Spleen (tissue), 11 donors: ENCODE data around the gene AHDC1. TPM values are rescaled to one million over a fixed set of nuclear protein-coding genes. Genes with fewer than 3 reads are reported as not detected.

Experiments used
- DNase-seq: peaks from one replicate; pipeline ENCODE4 v3.0.0-alpha.2; 2020
- H3K27ac ChIP-seq, 8 donors: fragments of 200-600 bp; sonication (generic) in 7 of 8; 1 replicate in 4 of 8; 2 replicates in 4 of 8; pipeline versions ENCODE4 v1.5.0 to v1.8.0; 2016 to 2021; ENCODE audit warnings: inconsistent platforms in 4 of 8, mild to moderate bottlenecking in 4 of 8, moderate library complexity in 1 of 8
- H3K27me3 ChIP-seq, 7 donors: fragments of 200-600 bp; sonication (generic) in 6 of 7; replicated peaks in 1 of 7; 1 replicate in 4 of 7; 2 replicates in 3 of 7; pipeline versions ENCODE4 v1.5.0 to v1.8.0; 2016 to 2021; ENCODE audit warnings: inconsistent platforms in 3 of 7, mild to moderate bottlenecking in 1 of 7
- H3K36me3 ChIP-seq, 6 donors: fragments of 200-600 bp; sonication (generic) in 5 of 6; 1 replicate in 4 of 6; 2 replicates in 2 of 6; pipeline versions ENCODE4 v1.5.0 to v1.8.0; 2016 to 2021; ENCODE audit warnings: inconsistent platforms in 2 of 6
- H3K4me1 ChIP-seq, 6 donors: fragments of 200-600 bp; sonication (generic) in 5 of 6; 1 replicate in 3 of 6; 2 replicates in 3 of 6; pipeline versions ENCODE4 v1.5.0 to v1.8.0; 2016 to 2021; ENCODE audit warnings: inconsistent platforms in 3 of 6
- H3K4me3 ChIP-seq, 8 donors: fragments of 200-600 bp; sonication (generic) in 7 of 8; 1 replicate in 4 of 8; 2 replicates in 4 of 8; pipeline versions ENCODE4 v1.5.0 to v1.8.0; 2016 to 2021; ENCODE audit warnings: inconsistent platforms in 4 of 8, mild to moderate bottlenecking in 4 of 8, moderate library complexity in 2 of 8
- H3K9me3 ChIP-seq, 8 donors: fragments of 200-600 bp; sonication (generic) in 7 of 8; 1 replicate in 4 of 8; 2 replicates in 4 of 8; pipeline versions ENCODE4 v1.5.0 to v1.8.0; 2016 to 2021; ENCODE audit warnings: inconsistent platforms in 4 of 8
- POLR2A ChIP-seq, 3 donors: fragments of 450-650 bp; IDR thresholded peaks; one replicate each; pipeline ENCODE4 v1.5.1; 2017; ENCODE audit warnings: antibody characterized with exemption in 3 of 3, mild to moderate bottlenecking in 1 of 3
- POLR2AphosphoS5 ChIP-seq, 3 donors: sonication (generic); formaldehyde crosslinking; IDR thresholded peaks; one replicate each; pipeline ENCODE4 v1.5.1; 2017; ENCODE audit warnings: antibody characterized with exemption in 3 of 3
- WGBS, 5 donors: extraction: QIAGEN DNeasy Blood & Tissue Kit in 3 of 5; methylation state at CpG; one replicate each; pipeline versions ENCODE4 v1.1.5 to v1.1.7; 2013 to 2018; 5-methylcytosine and 5-hydroxymethylcytosine counted together
- intact Hi-C: fragments of 100-400 bp; cut with DNase I; formaldehyde crosslinking; loops from one replicate; pipeline ENCODE4 v1.15.0; 2023; ENCODE audit warnings: low total_unique reads
- polyA plus RNA-seq, 3 donors: library from polyadenylated mRNA; stranded (reverse); fragments of 200-250 nt; gene quantifications; one replicate each; pipeline ENCODE4 v1.2.1, GENCODE V29; 2013
- total RNA-seq, 7 donors: library from RNA; depleted of rRNA in 3 of 7; stranded (reverse); fragments of >200 nt in 3 of 7; fragmentation: NEBNext Ultra II Directional in 4 of 7; extraction: Animal tissue kit (Norgen Biotek cat#: 25700) in 4 of 7; gene quantifications; one replicate each; pipeline versions ENCODE4 v1.1.0 to v1.2.1, GENCODE V29; 2016 to 2021
- TF ChIP-seq, protein P1 (sequence below), 11 experiments: fragments of 200-600 bp in 7 of 11; fragments of 450-650 bp in 4 of 11; sonication (generic) in 4 of 11; IDR thresholded peaks in 8 of 11; conservative IDR thresholded peaks in 3 of 11; 1 replicate in 7 of 11; 2 replicates in 4 of 11; pipeline versions ENCODE4 v1.4.0 to v1.8.0; 2016 to 2021; ENCODE audit warnings: antibody characterized with exemption in 11 of 11, inconsistent platforms in 4 of 11, mild to moderate bottlenecking in 1 of 11
- donor health status: healthy with polysubstance abuse.
- donor health status: DM: no; HTN: no; CAD: no; lungs with moderate emphysema.
- donor health status: DM: no; HTN: no; CAD: no.
- donor health status: Bipolar disorder and iron deficiency.
- donor health status: healthy.
- donor health status: DM: no; HTN: no; CAD: no.
- donor health status: DM: yes; HTN: yes; CAD: no.

AHDC1 gene
- total and polyA plus RNA-seq, 10 donors: 3.2 to 104 (median 42.7) TPM

DNA sequence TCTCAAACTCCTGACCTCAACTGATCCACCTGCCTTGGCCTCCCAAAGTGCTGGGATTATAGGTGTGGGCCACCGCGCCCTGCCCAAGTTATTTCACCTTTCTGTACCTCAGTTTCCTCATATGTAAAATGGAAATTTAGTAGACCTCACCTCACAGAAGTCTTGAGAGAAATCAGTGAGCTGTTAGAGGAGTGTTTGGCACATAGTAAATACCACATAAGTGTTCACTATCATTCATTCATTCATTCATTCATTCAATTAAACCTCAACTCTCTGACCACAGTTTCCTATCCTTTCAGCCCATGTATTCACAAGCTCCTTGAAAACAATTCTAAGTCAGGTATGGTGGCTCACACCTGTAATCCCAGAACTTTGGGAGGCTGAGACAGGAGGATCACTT, 34.9 kb upstream of the AHDC1 start:
- peak; percentile 9 for DNase-seq
- H3K27ac ChIP-seq: peak overlapping the region in 1 of 8 donors; percentile 18
- no peak overlapping the region for H3K4me3 ChIP-seq
- intact Hi-C loops: no loop called here
- no peaks in the 10 kb centered on the region for H3K9me3 ChIP-seq
- H3K4me1 ChIP-seq: peaks cover 12 to 64% (median 41%) of the 10 kb centered on the region in 6 donors
- no peaks in the 10 kb centered on the region for H3K27me3 ChIP-seq
- TF ChIP-seq, protein P1, sequence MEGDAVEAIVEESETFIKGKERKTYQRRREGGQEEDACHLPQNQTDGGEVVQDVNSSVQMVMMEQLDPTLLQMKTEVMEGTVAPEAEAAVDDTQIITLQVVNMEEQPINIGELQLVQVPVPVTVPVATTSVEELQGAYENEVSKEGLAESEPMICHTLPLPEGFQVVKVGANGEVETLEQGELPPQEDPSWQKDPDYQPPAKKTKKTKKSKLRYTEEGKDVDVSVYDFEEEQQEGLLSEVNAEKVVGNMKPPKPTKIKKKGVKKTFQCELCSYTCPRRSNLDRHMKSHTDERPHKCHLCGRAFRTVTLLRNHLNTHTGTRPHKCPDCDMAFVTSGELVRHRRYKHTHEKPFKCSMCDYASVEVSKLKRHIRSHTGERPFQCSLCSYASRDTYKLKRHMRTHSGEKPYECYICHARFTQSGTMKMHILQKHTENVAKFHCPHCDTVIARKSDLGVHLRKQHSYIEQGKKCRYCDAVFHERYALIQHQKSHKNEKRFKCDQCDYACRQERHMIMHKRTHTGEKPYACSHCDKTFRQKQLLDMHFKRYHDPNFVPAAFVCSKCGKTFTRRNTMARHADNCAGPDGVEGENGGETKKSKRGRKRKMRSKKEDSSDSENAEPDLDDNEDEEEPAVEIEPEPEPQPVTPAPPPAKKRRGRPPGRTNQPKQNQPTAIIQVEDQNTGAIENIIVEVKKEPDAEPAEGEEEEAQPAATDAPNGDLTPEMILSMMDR (IDR thresholded peaks at IDR 0.05 in 8 of 11, conservative IDR thresholded peaks at IDR 0.05 in 3 of 11): no peak
- TF ChIP-seq POLR2A (IDR thresholded peaks at IDR 0.05) (no peak), POLR2AphosphoS5 (IDR thresholded peaks at IDR 0.05) (no peak)
- WGBS, 5 donors: 93 to 100% (median 96%) methylated on average over 2 of the region's 2 CpGs
- no peaks in the 10 kb centered on the region for H3K36me3 ChIP-seq

DNA sequence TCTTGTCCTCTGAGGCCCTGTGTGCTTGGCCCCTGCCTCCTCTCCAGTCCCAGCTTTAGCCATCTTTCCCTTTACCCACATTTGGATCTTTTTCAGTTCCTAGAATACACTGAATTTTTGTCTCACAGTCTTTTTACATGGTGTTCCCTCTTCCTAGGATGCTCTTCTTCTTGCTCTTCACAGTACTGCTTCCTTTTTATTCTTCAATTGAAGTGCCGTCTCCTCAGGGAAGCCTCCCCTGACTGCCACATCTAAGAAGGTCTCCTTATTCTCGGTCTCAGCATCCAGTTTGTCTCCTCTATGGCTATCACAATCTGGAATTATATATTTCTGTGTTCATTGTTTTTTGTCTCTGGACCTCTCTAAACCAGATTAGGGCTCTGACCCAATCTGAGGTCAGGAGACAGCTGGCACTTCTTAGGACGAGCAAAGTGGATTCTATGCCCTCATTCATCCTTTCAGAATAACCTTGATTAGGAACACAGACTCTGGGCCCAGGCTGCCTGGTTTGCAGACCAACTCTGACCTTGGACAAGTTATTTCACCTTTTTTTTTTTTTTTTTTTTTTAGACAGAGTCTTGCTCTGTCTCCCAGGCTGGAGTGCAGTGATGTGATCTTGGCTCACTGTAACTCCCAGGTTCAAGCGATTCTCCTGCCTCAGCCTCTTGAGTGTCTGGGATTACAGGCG, 34.2 kb upstream of the AHDC1 start:
- peaks cover 18 to 64% (median 43%) of the 10 kb centered on the region in 6 donors for H3K4me1 ChIP-seq
- no peaks in the 10 kb centered on the region for H3K36me3 ChIP-seq
- WGBS, 5 donors: 58 to 83% (median 76%) methylated on average over 5 of the region's 5 CpGs
- peak overlapping the region in 2 of 8 donors; percentile 18 to 98 for H3K27ac ChIP-seq
- H3K4me3 ChIP-seq: no peak overlapping the region
- intact Hi-C loops: no loop called here
- peak; percentile 10 for DNase-seq
- no peaks in the 10 kb centered on the region for H3K9me3 ChIP-seq
- no peak for TF ChIP-seq POLR2AphosphoS5 (IDR thresholded peaks at IDR 0.05)
- no peak for TF ChIP-seq POLR2A (IDR thresholded peaks at IDR 0.05)
- TF ChIP-seq, protein P1 (IDR thresholded peaks at IDR 0.05 in 8 of 11, conservative IDR thresholded peaks at IDR 0.05 in 3 of 11): no peak
- H3K27me3 ChIP-seq: no peaks in the 10 kb centered on the region

DNA sequence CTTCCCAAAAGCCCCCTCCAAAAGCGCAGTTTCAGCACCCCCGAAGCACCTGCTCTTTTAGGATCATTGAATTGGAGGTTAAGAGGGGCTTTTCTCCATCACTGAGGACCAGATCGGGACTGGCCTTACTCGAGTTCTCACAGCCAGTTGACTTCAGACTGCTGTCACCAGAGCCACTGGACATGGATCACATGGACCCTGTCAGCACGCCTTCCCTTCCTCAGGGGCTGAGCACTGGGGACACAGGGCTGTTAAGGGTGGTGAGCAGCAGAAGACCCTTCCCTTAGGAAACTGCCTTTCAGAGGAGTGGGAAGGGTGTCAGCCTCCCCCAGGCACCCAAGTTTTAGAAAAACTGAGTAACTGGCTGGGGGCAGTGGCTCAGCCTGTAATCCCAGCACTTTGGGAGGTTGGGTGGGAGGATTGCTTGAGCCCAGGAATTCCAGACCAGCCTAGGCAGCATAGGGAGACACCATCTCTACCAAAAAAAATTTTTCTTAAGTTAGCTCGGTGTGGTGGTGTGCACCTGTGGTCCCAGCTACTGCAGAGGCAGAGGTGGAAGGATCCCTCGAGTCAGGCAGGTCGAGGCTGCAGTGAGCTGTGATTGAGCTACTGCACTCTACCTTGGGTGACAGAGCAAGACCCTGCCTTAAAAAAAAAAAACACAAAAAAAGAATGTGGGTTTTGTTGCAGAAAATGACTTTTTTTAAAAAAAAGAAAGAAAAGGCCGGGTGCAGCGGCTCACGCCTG, 31.6 kb upstream of the AHDC1 start:
- no peaks in the 10 kb centered on the region for H3K27me3 ChIP-seq
- 80 to 83% (median 81%) methylated on average over 11 of the region's 11 CpGs for WGBS, 5 donors
- peak; percentile 74 for DNase-seq
- intact Hi-C loops: no loop called here
- H3K27ac ChIP-seq: peak overlapping the region; percentile 79 to 98 (median 93)
- peak overlapping the region in 5 of 8 donors; percentile 48 to 74 (median 50) for H3K4me3 ChIP-seq
- peaks cover 44 to 87% (median 70%) of the 10 kb centered on the region in 6 donors for H3K4me1 ChIP-seq
- H3K9me3 ChIP-seq: no peaks in the 10 kb centered on the region
- H3K36me3 ChIP-seq: no peaks in the 10 kb centered on the region
- TF ChIP-seq POLR2AphosphoS5 (IDR thresholded peaks at IDR 0.05): no peak
- no peak for TF ChIP-seq POLR2A (IDR thresholded peaks at IDR 0.05)
- TF ChIP-seq, protein P1 (IDR thresholded peaks at IDR 0.05 in 8 of 11, conservative IDR thresholded peaks at IDR 0.05 in 3 of 11): no peak

DNA sequence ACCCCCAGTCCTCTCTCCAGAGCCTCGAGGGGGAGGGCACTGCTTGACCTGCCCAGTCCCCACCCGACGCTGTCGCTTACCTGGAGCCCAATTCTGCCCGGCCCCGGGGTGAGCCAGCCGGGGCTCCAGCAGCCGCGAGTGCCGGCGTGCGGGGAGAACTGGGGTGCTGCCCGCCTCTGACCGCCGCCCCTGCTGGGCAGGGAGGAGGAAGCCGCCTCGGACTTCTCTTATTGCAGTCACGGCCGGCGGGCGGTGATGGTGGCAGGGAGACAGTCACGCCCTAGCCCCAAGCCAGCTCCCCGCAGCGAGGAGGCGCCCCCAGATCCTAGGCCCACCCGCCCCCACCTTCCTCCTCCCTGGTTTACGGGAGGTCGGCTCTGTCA, 31.0 kb upstream of the AHDC1 start, which contains the start of gene FGR:
Gene FGR, minus strand, starts transcription at position 201 of the 383 bp plus-strand sequence. CDS start 11,269 bp downstream, outside the sequence.
- WGBS, 5 donors: 4 to 28% (median 22%) methylated on average over 10 to 28 of the region's 28 CpGs
- intact Hi-C loops: no loop called here

More for the DNA sequence above, 31.0 kb upstream of the AHDC1 start, which contains the start of gene FGR:
- no peaks in the 10 kb centered on the region for H3K27me3 ChIP-seq
- no peaks in the 10 kb centered on the region for H3K9me3 ChIP-seq
- peaks cover 49 to 93% (median 75%) of the 10 kb centered on the region in 6 donors for H3K4me1 ChIP-seq
- peak within 1 kb of the TSS; percentile 31 to 74 (median 49) for H3K4me3 ChIP-seq
- peak within 1 kb of the TSS; percentile 79 to 98 (median 93) for H3K27ac ChIP-seq
- no peaks in the 10 kb centered on the region for H3K36me3 ChIP-seq
- DNase-seq: peak; percentile 94
- TF ChIP-seq, protein P1 (IDR thresholded peaks at IDR 0.05 in 8 of 11, conservative IDR thresholded peaks at IDR 0.05 in 3 of 11): peak in 2 of 11 experiments; percentile 20 to 36
- TF ChIP-seq POLR2AphosphoS5 (IDR thresholded peaks at IDR 0.05) (peak; percentile 56 to 88 (median 67)), POLR2A (IDR thresholded peaks at IDR 0.05) (peak in 1 of 3 donors; percentile 45)
